ENCODE data around the gene DACT2.

The DACT2 gene

GRCh38 chr6:168302534-168302933 lies 17.0 kb downstream of the DACT2 start:
- H3K9me3 ChIP-seq (ENCODE audit: severe bottlenecking), result no peaks in the 10 kb centered on the region
- H3K36me3 ChIP-seq, result no peaks in the 10 kb centered on the region
- no peaks in the 10 kb centered on the region for H3K27me3 ChIP-seq (ENCODE audit: insufficient read depth, low read depth, severe bottlenecking)
- no peak for DNase-seq
- no peak overlapping the region for H3K27ac ChIP-seq
- H3K4me3 ChIP-seq (ENCODE audit: low read depth, low read length), result no peak overlapping the region
- TF ChIP-seq CTCF (IDR thresholded peaks at IDR 0.05; ENCODE audit: low read depth, low read length), result no peak

- H3K4me3 ChIP-seq (ENCODE audit: low read depth, low read length), result no peak overlapping the region
- no peak overlapping the region for H3K27ac ChIP-seq
- no peak for DNase-seq
- no peaks in the 10 kb centered on the region for H3K36me3 ChIP-seq
- no peaks in the 10 kb centered on the region for H3K27me3 ChIP-seq (ENCODE audit: insufficient read depth, low read depth, severe bottlenecking)
- no peaks in the 10 kb centered on the region for H3K9me3 ChIP-seq (ENCODE audit: severe bottlenecking)
- TF ChIP-seq CTCF (IDR thresholded peaks at IDR 0.05; ENCODE audit: low read depth, low read length), result no peak
These were observed 17.8 kb downstream of the DACT2 start for GRCh38 chr6:168301648-168302398.

GRCh38 chr6:168300975-168301647 lies 18.5 kb downstream of the DACT2 start:
- TF ChIP-seq CTCF (IDR thresholded peaks at IDR 0.05; ENCODE audit: low read depth, low read length), result no peak
- H3K27ac ChIP-seq, result no peak overlapping the region
- DNase-seq, result no peak
- H3K27me3 ChIP-seq (ENCODE audit: insufficient read depth, low read depth, severe bottlenecking), result no peaks in the 10 kb centered on the region
- H3K36me3 ChIP-seq, result no peaks in the 10 kb centered on the region
- H3K9me3 ChIP-seq (ENCODE audit: severe bottlenecking), result no peaks in the 10 kb centered on the region
- H3K4me3 ChIP-seq (ENCODE audit: low read depth, low read length), result no peak overlapping the region

- Histone ChIP-seq H3K27ac (no peak overlapping the region), H3K4me3 (ENCODE audit: low read depth, low read length) (no peak overlapping the region), H3K27me3 (ENCODE audit: insufficient read depth, low read depth, severe bottlenecking) (no peaks in the 10 kb centered on the region), H3K36me3 (no peaks in the 10 kb centered on the region), H3K9me3 (ENCODE audit: severe bottlenecking) (no peaks in the 10 kb centered on the region)
- DNase-seq, result no peak
- TF ChIP-seq CTCF (IDR thresholded peaks at IDR 0.05; ENCODE audit: low read depth, low read length), result no peak
These were observed 19.8 kb downstream of the DACT2 start for GRCh38 chr6:168299541-168300511.

- Histone ChIP-seq H3K36me3 (no peaks in the 10 kb centered on the region), H3K9me3 (ENCODE audit: severe bottlenecking) (no peaks in the 10 kb centered on the region), H3K4me3 (ENCODE audit: low read depth, low read length) (no peak overlapping the region), H3K27ac (no peak overlapping the region), H3K27me3 (ENCODE audit: insufficient read depth, low read depth, severe bottlenecking) (no peaks in the 10 kb centered on the region)
- TF ChIP-seq CTCF (IDR thresholded peaks at IDR 0.05; ENCODE audit: low read depth, low read length), result no peak
- DNase-seq, result no peak
These were observed 21.9 kb downstream of the DACT2 start for GRCh38 chr6:168297643-168298042.

All from WERI-Rb-1 (cell line).